Neuronal stem cell (in vitro differentiated cells): ENCODE data around the gene DPAGT1.
A peak's percentile ranks its signal among the peaks of the same experiment; 100 is the strongest.

ENCODE experiments used
- DNase-seq: peaks from one replicate; pipeline ENCODE4 v3.0.0-alpha.2; 2013; ENCODE audit warnings: low spot score
- H2AFZ ChIP-seq: one replicate; pipeline ENCODE4 v1.6.1; 2013; ENCODE audit warnings: mild to moderate bottlenecking, low read length, inconsistent platforms
- H2AK5ac ChIP-seq: 2 replicates; pipeline ENCODE4 v1.6.1; 2013; ENCODE audit warnings: low read depth, mild to moderate bottlenecking, inconsistent platforms, low read length, moderate library complexity, mixed read lengths
- H2BK120ac ChIP-seq: 2 replicates; pipeline ENCODE4 v1.6.1; 2013; ENCODE audit warnings: low read depth, mild to moderate bottlenecking, inconsistent platforms, low read length, moderate library complexity, mixed read lengths
- H2BK12ac ChIP-seq: one replicate; pipeline ENCODE4 v1.6.1; 2013; ENCODE audit warnings: low read length, inconsistent platforms
- H2BK15ac ChIP-seq: 2 replicates; pipeline ENCODE4 v1.6.1; 2013; ENCODE audit warnings: mild to moderate bottlenecking, low read length, inconsistent platforms, mixed read lengths
- H2BK5ac ChIP-seq: one replicate; pipeline ENCODE4 v1.6.1; 2013; ENCODE audit warnings: inconsistent platforms, mild to moderate bottlenecking, low read length, moderate library complexity
- H3K14ac ChIP-seq: one replicate; pipeline ENCODE4 v1.6.1; 2013; ENCODE audit warnings: low read length, inconsistent platforms
- H3K18ac ChIP-seq: 2 replicates; pipeline ENCODE4 v1.6.1; 2013; ENCODE audit warnings: low read length, inconsistent platforms
- H3K23ac ChIP-seq: 2 replicates; pipeline ENCODE4 v1.6.1; 2013; ENCODE audit warnings: low read depth, mild to moderate bottlenecking, mixed read lengths, low read length, inconsistent platforms; ENCODE audit not compliant: poor library complexity
- H3K27ac ChIP-seq: replicated peaks from 3 replicates; pipeline ENCODE4 v1.5.1; 2013; ENCODE audit warnings: low read length, inconsistent platforms
- H3K27me3 ChIP-seq, 3 experiments: 2 replicates each; pipeline ENCODE4 v1.6.1; 2013; ENCODE audit warnings: low read length in 3 of 3, mild to moderate bottlenecking in 2 of 3, inconsistent platforms in 1 of 3, low read depth in 1 of 3, mixed read lengths in 1 of 3, moderate library complexity in 1 of 3; ENCODE audit not compliant: control insufficient read depth in 3 of 3, insufficient read depth in 3 of 3
- H3K36me3 ChIP-seq, 2 donors: replicated peaks in 1 of 2; 2 replicates each; pipeline ENCODE4 v1.6.1; 2013; ENCODE audit warnings: low read length in 2 of 2; ENCODE audit not compliant: control insufficient read depth in 2 of 2, insufficient read depth in 2 of 2
- H3K4ac ChIP-seq: 2 replicates; pipeline ENCODE4 v1.6.1; 2013; ENCODE audit warnings: inconsistent platforms, mild to moderate bottlenecking, low read length, moderate library complexity
- H3K4me1 ChIP-seq, 2 donors: 1 replicate in 1 of 2; 2 replicates in 1 of 2; pipeline ENCODE4 v1.6.1; 2013; ENCODE audit warnings: low read length in 2 of 2, low read depth in 1 of 2; ENCODE audit not compliant: control insufficient read depth in 2 of 2, insufficient read depth in 1 of 2
- H3K4me2 ChIP-seq: one replicate; pipeline ENCODE4 v1.6.1; 2013; ENCODE audit warnings: mild to moderate bottlenecking, low read length, inconsistent platforms; ENCODE audit not compliant: insufficient read depth, poor library complexity, severe bottlenecking
- H3K4me3 ChIP-seq, 2 donors: 2 replicates each; pipeline ENCODE4 v1.5.1; 2013; ENCODE audit warnings: low read length in 2 of 2, mild to moderate bottlenecking in 2 of 2, inconsistent platforms in 1 of 2, moderate library complexity in 1 of 2
- H3K79me1 ChIP-seq: one replicate; pipeline ENCODE4 v1.6.1; 2013; ENCODE audit warnings: low read depth, mild to moderate bottlenecking, inconsistent platforms, low read length, moderate library complexity
- H3K9ac ChIP-seq: one replicate; pipeline ENCODE4 v1.6.1; 2013; ENCODE audit warnings: mild to moderate bottlenecking, low read depth, low read length, inconsistent platforms; ENCODE audit not compliant: poor library complexity
- H3K9me3 ChIP-seq, 2 donors: replicated peaks in 1 of 2; 2 replicates each; pipeline versions ENCODE3 to v1.6.1; 2013; ENCODE audit warnings: low read length in 2 of 2, mild to moderate bottlenecking in 2 of 2, inconsistent platforms in 1 of 2, low read depth in 1 of 2, mixed read lengths in 1 of 2, moderate library complexity in 1 of 2; ENCODE audit not compliant: control insufficient read depth in 2 of 2, insufficient read depth in 1 of 2
- H4K8ac ChIP-seq: one replicate; pipeline ENCODE4 v1.6.1; 2013; ENCODE audit warnings: low read depth, mild to moderate bottlenecking, inconsistent platforms, low read length, moderate library complexity
- H4K91ac ChIP-seq: one replicate; pipeline ENCODE4 v1.6.1; 2013; ENCODE audit warnings: low read length, low read depth, mild to moderate bottlenecking, inconsistent platforms; ENCODE audit not compliant: poor library complexity
- WGBS, 2 donors: extraction: QIAGEN DNeasy Blood & Tissue Kit; methylation state at CpG; one replicate each; pipeline ENCODE4 v1.1.7; 2013; ENCODE audit warnings: missing lambda C conversion rate in 2 of 2, mixed read lengths in 1 of 2; ENCODE audit not compliant: insufficient read length in 2 of 2, insufficient replicate concordance in 1 of 2; ENCODE audit errors: extremely low coverage in 2 of 2; 5-methylcytosine and 5-hydroxymethylcytosine counted together

DPAGT1 gene

DNA sequence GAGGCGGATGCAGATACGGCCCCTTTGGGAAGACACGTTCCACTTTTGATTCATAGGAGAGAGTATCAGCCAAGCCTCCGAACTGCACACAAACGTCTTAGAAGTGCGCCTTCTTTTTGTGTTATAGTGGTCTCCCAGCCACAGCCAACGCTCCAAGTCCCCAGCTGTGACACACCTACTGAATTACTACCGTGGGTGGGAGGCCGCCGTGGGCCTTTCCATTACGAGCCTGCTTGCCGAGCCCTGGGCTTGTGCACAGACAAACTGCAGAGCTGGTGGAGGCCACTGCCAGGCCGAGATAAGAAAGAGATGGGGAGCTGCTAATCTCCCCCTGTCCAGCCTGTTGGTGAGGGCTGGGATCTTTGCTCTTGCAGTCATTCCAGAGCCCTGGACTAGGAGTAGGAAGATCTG, 16.2 kb downstream of the DPAGT1 start:
- peak overlapping the region; percentile 74 for H3K18ac ChIP-seq
- H2AFZ ChIP-seq, result peak overlapping the region; percentile 94
- peak overlapping the region; percentile 89 for H3K9ac ChIP-seq
- H3K27me3 ChIP-seq, result no peaks in the 10 kb centered on the region
- H2AK5ac ChIP-seq, result no peak overlapping the region
- H2BK120ac ChIP-seq, result no peak overlapping the region
- peaks cover 7% of the 10 kb centered on the region for H3K79me1 ChIP-seq
- H3K27ac ChIP-seq, result peak overlapping the region; percentile 61
- WGBS, 2 donors, result no CpG with 5 or more reads among the region's 13 CpGs
- no peak overlapping the region for H4K8ac ChIP-seq
- no peak overlapping the region for H2BK12ac ChIP-seq
- H3K36me3 ChIP-seq, result peaks cover 17 to 39% of the 10 kb centered on the region in 2 donors
- peak overlapping the region; percentile 74 to 88 for H3K4me3 ChIP-seq
- H3K14ac ChIP-seq, result peak overlapping the region; percentile 31
- H4K91ac ChIP-seq, result no peak overlapping the region
- peak overlapping the region; percentile 90 for H3K4me2 ChIP-seq
- H3K9me3 ChIP-seq, result no peaks in the 10 kb centered on the region
- H3K4me1 ChIP-seq, result peaks cover 6% of the 10 kb centered on the region in 2 donors
- no peak overlapping the region for H2BK15ac ChIP-seq
- H3K4ac ChIP-seq, result no peak overlapping the region
- no peak for DNase-seq
- peak overlapping the region; percentile 97 for H2BK5ac ChIP-seq
- H3K23ac ChIP-seq, result peak overlapping the region; percentile 23

DNA sequence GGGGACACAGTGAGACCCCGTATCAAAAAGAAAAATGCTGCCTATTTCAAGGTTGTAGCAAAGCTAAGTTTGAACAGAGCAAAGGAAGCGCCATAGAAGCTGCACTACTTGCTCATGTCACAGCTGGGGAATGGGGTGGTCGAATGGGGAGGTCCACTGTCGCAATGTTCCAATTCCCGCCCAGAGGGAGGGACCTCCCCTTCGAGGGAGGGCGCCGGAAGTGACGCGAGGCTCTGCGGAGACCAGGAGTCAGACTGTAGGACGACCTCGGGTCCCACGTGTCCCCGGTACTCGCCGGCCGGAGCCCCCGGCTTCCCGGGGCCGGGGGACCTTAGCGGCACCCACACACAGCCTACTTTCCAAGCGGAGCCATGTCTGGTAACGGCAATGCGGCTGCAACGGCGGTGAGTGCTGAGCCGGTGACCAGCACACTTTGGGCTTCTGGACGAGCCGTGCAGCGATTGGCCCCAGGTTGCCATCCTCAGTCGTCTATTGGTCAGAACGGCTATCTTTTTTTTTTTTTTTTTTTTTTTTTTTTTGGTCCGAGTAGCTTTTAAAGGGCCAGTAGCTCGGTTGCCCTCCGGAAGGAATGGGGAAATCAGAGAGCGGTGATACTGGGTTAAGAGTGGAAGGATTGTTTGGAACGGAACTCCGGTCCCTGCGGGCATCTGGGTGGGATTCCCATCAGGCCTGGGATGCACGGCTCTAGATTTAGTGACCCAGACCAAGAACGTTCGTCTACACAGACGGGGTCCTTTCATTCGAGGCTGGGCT, 16.8 kb downstream of the DPAGT1 start, which contains the start of gene HMBS:
HMBS (plus strand) TSS at position 219 of the 774 bp plus-strand sequence; CDS start at position 372, 153 bp downstream.
- Histone ChIP-seq H2BK120ac (no peak within 1 kb of the TSS), H4K8ac (peak within 1 kb of the TSS; percentile 10), H2BK12ac (no peak within 1 kb of the TSS), H3K4me2 (peak within 1 kb of the TSS; percentile 90), H2BK5ac (peak within 1 kb of the TSS; percentile 97), H3K23ac (peak within 1 kb of the TSS; percentile 23), H3K9me3 (no peaks in the 10 kb centered on the region), H3K27ac (peak within 1 kb of the TSS; percentile 83), H2BK15ac (no peak within 1 kb of the TSS), H3K4ac (no peak within 1 kb of the TSS), H4K91ac (no peak within 1 kb of the TSS), H2AFZ (peak within 1 kb of the TSS; percentile 94), H3K4me1 (peaks cover 6% of the 10 kb centered on the region in 2 donors), H3K18ac (peak within 1 kb of the TSS; percentile 100), H3K27me3 (no peaks in the 10 kb centered on the region), H2AK5ac (no peak within 1 kb of the TSS), H3K4me3 (peak within 1 kb of the TSS; percentile 74 to 91), H3K14ac (peak within 1 kb of the TSS; percentile 31), H3K36me3 (peaks cover 17 to 44% of the 10 kb centered on the region in 2 donors), H3K9ac (peak within 1 kb of the TSS; percentile 91), H3K79me1 (peaks cover 7% of the 10 kb centered on the region)
- DNase-seq, result peak; percentile 92
- WGBS, 2 donors, result no CpG with 5 or more reads among the region's 45 CpGs

DNA sequence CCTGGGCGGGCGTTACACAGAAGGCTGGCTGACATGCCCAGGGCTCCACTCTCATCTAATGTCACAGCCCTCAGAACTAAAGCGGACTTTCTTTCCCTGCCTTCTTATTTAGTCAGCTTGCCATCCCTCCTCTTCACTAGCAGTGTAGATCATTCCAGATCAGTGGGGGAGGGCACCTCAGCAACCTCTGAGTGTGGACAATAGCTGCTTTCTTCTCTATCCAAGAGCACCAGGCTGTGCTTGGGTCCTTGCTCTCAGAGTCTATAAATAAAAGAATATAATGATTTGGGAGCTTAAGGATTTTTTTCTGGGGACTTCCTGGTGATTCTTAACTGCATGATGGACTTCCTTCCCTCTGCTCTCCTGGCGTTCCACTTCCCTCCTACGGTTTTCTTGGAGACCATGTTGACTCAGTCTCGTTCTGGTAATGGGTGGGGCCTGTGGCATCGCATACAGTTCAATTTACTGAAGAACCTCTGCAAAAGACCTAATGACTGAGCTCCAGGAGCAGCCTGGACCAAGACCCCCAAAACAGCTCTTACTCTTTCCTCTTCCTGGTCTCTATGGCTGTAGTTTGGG, 19.9 kb downstream of the DPAGT1 start:
- H3K18ac ChIP-seq, result no peak overlapping the region
- H2BK15ac ChIP-seq, result no peak overlapping the region
- no peak overlapping the region for H2AK5ac ChIP-seq
- peaks cover 7% of the 10 kb centered on the region for H3K79me1 ChIP-seq
- no peak overlapping the region for H3K4me2 ChIP-seq
- no CpG with 5 or more reads among the region's 7 CpGs for WGBS, 2 donors
- no peak overlapping the region for H4K91ac ChIP-seq
- H3K23ac ChIP-seq, result no peak overlapping the region
- no peak overlapping the region for H4K8ac ChIP-seq
- no peaks in the 10 kb centered on the region for H3K9me3 ChIP-seq
- no peak for DNase-seq
- no peak overlapping the region for H2BK12ac ChIP-seq
- no peak overlapping the region for H2BK5ac ChIP-seq
- H2AFZ ChIP-seq, result no peak overlapping the region
- no peak overlapping the region for H3K9ac ChIP-seq
- H3K4me1 ChIP-seq, result peaks cover 6% of the 10 kb centered on the region in 2 donors
- H3K27me3 ChIP-seq, result no peaks in the 10 kb centered on the region
- H2BK120ac ChIP-seq, result no peak overlapping the region
- H3K4ac ChIP-seq, result no peak overlapping the region
- H3K36me3 ChIP-seq, result peaks cover 31 to 56% of the 10 kb centered on the region in 2 donors
- H3K27ac ChIP-seq, result no peak overlapping the region
- no peak overlapping the region for H3K4me3 ChIP-seq
- no peak overlapping the region for H3K14ac ChIP-seq
